ENCODE measurements around the gene TUFT1.

DNA sequence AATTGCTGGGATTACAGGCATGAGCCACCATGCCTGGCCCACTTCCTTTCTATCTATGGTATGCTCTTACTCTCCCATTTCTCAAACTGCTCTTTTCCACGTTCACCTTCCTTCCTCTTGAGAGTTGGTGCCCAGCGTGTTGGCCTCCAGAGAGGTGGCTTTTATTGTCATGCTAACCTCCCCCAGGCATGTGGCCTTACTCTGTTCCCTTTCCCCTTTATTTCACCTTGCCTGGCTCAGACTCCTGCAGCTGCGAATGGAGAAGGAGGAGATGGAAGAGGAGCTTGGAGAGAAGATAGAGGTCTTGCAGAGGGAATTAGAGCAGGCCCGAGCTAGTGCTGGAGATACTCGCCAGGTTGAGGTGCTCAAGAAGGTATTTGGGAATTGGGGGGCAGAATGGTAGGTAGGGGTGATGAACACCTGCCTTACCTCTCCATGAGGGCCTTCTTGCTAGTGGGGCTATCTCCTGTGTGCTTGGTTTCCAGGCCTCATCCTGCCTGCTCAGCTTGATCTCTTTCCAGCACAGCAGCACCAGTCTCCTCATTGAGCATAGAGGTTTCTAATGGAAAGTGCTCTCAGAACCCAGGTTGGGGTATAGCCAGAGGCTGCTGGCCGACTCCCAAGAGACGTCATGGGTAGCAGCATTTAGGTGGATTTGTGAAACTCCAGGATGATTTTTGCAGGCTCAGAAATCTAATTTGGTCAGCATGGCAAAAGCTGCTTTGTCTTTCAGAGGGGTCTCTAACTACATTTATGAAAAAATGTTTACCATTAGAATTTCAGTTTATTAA, 13.2 kb upstream of the TUFT1 start:
- TF ChIP-seq, protein P1, sequence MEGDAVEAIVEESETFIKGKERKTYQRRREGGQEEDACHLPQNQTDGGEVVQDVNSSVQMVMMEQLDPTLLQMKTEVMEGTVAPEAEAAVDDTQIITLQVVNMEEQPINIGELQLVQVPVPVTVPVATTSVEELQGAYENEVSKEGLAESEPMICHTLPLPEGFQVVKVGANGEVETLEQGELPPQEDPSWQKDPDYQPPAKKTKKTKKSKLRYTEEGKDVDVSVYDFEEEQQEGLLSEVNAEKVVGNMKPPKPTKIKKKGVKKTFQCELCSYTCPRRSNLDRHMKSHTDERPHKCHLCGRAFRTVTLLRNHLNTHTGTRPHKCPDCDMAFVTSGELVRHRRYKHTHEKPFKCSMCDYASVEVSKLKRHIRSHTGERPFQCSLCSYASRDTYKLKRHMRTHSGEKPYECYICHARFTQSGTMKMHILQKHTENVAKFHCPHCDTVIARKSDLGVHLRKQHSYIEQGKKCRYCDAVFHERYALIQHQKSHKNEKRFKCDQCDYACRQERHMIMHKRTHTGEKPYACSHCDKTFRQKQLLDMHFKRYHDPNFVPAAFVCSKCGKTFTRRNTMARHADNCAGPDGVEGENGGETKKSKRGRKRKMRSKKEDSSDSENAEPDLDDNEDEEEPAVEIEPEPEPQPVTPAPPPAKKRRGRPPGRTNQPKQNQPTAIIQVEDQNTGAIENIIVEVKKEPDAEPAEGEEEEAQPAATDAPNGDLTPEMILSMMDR (IDR thresholded peaks at IDR 0.05) = no peak
- no peak for TF ChIP-seq POLR2A (IDR thresholded peaks at IDR 0.05)
